GM12872 (cell line): ENCODE results near the gene EHMT1.

Experiments
- TF ChIP-seq, protein P1 (sequence below): IDR thresholded peaks from 3 replicates; pipeline ENCODE4 v1.5.1; 2011; ENCODE audit warnings: low read depth, mild to moderate bottlenecking, low read length, moderate library complexity; ENCODE audit not compliant: insufficient read depth

The EHMT1 gene

DNA sequence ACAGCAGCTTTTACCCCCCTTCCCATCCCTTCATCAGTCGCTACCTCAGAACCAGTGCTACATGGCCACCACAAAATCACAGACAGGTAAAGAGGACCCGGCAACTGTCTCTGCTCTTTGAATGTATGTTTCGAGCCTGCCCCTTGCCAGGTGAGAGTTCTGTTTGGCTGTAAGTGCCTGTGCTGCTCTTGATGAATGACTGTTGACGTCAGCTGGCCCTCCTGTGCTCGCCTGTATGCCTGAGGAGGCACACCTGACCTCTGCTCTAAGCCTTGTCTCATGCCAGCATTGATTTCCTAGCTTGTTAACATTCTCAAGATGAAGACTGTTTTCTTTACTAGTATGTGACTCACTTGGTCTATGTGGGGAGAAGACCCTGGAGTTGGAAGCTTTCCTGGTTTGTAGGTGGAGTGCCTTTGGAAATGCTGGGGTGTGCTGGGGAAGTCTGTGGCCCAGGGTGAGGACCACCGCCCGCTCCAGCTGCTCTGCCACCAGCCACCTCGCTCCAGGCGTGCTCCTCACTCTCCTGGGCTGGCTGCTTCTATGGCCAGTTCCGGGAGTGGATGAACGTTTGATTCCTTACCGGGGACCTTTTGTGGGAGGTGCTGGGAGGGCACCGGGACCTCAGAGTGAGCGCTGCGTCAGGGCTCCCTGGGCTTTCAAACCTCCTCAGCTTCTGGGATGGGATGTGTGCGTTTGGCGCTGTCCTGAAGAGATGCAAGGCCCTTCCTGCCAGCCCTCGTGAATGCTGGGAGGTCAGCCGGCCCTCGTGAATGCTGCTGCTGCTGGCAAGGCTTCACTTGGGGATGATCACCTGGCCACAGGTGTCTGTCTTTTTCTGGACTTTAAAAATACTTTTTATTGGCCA, 109.9 kb downstream of the EHMT1 start:
- TF ChIP-seq, protein P1, sequence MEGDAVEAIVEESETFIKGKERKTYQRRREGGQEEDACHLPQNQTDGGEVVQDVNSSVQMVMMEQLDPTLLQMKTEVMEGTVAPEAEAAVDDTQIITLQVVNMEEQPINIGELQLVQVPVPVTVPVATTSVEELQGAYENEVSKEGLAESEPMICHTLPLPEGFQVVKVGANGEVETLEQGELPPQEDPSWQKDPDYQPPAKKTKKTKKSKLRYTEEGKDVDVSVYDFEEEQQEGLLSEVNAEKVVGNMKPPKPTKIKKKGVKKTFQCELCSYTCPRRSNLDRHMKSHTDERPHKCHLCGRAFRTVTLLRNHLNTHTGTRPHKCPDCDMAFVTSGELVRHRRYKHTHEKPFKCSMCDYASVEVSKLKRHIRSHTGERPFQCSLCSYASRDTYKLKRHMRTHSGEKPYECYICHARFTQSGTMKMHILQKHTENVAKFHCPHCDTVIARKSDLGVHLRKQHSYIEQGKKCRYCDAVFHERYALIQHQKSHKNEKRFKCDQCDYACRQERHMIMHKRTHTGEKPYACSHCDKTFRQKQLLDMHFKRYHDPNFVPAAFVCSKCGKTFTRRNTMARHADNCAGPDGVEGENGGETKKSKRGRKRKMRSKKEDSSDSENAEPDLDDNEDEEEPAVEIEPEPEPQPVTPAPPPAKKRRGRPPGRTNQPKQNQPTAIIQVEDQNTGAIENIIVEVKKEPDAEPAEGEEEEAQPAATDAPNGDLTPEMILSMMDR, result no peak

DNA sequence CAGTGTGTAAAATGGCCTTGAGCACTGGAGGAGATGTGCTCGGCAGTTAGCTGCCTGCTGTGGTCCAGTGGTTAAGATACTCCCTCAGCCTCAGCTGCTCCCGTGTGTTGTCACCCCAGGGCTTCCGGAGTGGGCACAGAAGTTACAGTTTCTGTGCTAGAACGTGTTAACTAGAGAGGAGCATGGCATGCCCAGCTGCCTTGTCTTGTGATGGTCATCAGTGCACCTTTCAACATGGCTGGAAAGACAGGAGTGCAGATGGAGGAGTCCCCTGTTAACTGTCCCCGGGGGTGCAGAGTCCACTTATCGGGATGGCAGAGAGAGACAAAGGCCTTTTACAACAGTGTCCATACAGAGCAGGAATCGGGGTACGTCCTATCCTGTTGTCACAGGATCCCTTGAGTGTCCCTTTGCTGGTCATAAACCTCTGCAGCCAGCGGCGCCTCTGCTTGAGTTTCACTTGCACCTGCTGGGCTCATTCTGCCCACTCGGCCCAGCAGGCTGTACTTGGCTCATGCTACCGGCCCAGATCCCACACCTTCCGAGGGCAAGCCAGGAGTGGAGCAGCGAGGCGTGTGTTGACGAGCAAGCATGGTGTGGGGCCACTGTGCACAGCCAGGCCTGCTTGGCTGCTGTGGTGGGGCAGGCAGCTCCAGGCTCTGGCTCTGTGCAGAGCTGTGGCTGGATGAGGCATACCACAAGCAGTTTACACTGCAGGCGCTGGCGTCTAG, 112.6 kb downstream of the EHMT1 start:
- TF ChIP-seq, protein P1, result no peak

DNA sequence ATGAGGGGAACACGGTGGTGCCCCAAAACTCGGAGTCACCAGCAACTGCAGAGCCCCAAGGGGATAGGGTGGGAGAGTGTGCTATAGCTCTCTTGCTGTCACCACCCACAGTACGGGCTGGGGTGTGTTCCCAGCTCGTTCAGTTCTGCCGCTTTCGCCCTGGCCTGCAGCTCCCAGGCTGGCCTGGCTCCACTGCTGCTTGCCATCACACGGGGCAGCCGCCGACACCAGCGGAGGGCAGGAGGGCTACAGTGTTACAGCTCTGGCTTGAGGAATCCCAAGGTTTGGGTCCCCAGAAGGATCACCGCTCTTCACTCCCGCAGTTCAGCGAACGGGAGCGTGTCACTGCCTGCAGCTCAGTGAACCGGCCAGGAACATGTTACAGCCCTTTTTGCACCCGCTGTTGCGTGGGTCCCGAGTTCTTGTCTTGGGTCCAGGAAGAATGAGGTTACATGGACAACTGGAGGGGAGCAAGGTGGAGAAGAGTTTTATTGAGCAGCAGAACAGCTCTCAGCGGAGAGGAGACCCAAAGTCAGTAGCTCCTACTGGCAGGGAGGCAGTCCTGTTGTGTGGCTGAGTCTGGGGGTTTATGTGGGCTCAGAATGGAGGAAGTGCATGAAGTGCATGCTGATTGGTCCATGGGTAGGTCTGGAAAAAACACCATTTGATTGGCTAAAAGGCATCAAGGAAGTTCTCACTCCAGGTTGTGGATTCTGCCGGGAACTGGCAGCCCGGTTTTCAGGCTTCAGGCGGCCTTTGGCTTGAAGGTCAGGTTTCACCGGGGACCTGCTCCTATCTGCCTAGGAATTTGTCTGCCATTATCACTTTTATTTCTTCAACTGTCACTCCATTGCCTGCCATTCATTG, 113.4 kb downstream of the EHMT1 start:
- TF ChIP-seq, protein P1, result no peak

DNA sequence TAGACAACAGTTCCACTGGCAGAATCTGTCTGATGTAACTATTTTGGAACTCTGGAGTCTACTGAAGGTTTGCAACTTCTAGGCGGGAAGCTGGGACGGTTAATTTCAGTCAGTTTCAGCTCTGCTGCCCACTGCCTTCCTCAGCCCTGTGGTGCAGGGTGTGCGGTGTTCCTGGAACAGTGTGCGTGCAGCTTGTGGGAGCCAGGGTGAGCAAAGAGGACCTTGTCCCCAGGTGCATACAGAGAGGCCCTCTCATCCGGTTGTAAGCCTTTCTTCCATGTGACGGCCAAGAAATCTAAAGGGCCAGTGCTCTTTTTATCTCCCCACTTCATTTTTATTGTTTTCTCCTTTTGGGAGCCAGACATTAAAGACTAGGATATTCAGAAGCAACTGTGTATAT, 114.6 kb downstream of the EHMT1 start:
- TF ChIP-seq, protein P1, result no peak

DNA sequence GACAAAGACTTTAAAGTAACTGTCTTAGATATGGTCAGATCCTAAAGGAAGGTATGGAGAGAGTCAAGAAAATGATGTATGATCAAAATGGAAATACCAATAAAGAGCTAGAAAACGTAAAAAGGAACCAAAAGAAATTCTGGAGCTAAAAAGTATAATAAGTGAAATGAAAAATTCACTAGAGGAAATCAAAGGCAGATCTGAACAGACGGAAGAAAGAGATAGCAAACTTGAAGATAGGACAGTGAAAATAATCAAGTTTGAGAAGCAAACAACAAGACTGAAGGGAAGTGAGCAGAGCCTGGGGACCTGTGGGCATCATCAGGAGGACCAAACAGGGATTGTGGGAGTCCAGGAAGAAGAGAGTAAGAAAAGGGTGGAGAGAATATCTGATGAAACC, 115.4 kb downstream of the EHMT1 start:
- TF ChIP-seq, protein P1, result no peak

DNA sequence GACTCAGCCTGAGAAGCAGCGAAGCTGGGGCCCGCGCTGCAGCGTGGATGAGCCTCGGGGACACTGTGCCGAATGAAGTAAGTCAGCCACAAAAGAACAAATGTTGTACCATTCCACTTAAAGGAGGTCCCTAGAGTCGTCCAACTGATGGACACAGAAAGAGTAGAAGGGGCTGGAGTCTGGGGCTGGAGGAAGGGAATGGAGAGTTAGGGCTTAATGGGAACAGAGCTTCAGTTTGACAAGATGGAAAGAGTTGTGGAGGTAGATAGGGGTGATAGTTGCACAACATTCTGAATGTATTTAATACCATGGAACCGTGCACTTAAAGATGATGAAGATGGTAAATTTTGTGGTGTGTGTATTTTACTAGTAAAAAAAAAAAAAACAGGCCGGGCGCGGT, 119.9 kb downstream of the EHMT1 start:
- TF ChIP-seq, protein P1, result no peak
